NCI-H345 (cell line): ENCODE results near the gene CACNA1A.
"Not testable (repeated sequence)": the region's sequence is repeated elsewhere in the genome, so short reads cannot be mapped to it uniquely, and the experiment has no call there.

Experiments used
- DNase-seq: peaks from one replicate; lab custom pipeline; 2025; lab: John Stamatoyannopoulos, UW

CACNA1A gene

DNA sequence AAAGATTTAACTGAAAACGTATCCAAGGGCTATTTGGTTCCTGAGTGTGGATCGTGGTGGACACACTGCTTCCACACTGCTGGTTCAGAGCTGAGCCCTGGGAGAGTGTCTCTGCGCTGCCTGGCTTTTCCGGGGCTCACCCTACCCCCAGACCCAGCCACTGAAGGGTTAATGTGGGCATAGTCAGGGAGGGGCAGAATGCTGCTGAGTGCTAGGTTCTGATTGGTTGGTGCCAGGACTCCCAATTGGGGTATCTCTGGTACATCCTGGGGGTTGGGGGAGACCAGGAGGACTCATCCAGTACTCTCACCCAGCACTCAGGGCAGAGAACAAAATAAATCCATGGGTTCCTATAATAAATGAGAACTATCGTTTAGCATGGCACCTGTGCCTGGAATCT, 142.3 kb downstream of the CACNA1A start:
- no peak for DNase-seq

DNA sequence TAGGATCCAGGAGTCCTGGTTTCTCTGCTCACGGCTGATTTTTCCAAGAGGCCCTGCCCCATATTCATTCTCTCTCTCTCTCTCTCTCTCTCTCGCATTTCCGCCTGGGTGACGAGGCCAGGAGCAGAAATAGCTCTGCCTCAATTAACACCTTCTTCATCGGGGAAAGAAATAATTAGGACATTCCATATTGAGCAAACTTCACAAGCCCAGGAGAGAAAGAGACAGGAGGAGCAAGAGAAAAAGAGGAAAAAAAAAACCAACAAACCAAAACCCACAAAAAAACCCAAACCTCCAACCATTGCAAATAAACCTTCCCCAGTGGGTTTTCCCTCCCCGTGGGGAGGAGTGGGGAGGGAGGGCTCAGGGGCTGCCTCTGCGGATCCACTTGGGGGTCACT, 143.0 kb downstream of the CACNA1A start:
- DNase-seq = no peak

DNA sequence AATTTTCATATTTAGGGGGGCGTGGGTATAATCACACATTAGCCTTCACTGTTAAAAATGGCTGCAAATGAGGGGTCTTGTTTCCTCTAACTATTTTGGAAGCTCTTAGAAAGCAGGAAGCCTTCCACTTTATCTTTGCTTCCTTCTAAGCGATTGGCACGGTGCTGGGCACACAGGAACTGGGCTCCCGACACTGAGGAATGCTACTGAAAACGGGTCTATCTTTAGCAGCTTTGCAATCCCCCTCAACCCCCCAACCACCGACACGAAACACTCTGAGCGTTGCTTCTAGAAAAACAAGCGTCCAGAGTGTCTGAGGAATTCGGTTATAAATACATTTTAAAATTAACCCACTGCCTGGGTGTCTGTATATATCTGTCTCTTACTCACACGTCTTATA, 143.6 kb downstream of the CACNA1A start:
- no peak for DNase-seq

DNA sequence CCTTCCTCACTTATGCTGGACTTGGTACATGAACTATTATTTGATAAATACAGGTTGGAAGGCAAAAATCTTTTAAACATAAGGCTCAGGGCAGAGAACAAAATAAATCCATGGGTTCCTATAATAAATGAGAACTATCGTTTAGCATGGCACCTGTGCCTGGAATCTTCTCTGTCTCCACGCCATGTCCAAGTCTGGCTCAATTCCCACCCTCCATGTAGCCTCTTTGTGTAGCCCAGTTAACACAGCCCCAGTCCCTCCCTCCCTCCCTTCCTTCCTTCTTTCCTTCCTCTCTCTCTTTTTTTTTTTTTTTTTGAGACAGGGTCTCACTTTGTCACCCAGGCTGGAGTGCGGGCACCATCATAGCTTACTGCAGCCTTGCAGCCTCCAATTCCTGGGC, 144.6 kb downstream of the CACNA1A start:
- not testable (repeated sequence) for DNase-seq

DNA sequence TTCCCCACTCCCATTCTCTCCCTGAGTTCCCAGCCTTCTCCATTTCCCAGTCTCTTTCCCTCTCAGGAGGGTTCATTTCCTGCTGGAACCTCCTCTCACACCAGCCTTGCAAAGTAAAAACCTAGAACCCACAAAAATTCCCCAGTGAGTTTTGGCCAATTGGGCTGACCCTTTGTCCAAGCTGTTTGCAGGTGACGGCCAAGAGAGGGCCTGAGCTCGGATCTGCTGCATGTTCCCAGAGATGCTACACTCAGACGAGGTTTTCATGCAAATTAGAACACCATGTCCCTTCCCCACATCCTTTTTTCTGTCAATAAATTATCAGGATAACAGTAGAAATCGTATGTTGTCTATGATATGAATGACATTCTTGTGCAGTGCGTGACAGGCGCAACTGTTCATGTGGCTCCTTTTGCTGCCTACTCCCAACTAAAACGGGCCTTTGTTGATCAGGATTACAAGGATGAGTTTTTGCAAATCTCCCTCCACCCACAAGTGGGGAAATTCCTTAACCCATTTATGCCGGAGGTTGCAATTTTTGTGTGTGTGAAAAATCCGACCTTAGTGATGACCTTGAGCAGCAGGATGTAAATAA, 149.5 kb downstream of the CACNA1A start:
- DNase-seq = no peak

DNA sequence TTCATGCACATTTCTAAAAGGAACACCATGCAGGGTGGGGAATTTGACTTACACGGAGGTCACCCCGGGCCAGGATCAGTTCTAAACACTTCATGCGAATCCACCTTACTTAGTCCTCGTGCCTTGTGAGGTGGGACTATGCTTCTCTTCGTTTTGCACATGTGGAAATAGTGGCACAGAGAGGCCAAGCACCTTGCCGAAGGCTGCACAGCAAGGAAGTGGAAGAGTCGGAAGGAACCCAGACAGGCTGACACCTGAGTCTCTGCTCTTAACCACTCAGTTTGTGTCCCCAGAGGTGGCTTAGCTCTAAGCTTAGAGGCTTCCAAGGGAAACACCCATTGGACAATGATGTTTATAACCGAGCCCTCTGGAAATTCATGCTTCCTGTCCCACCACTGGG, 150.1 kb downstream of the CACNA1A start:
- no peak for DNase-seq

DNA sequence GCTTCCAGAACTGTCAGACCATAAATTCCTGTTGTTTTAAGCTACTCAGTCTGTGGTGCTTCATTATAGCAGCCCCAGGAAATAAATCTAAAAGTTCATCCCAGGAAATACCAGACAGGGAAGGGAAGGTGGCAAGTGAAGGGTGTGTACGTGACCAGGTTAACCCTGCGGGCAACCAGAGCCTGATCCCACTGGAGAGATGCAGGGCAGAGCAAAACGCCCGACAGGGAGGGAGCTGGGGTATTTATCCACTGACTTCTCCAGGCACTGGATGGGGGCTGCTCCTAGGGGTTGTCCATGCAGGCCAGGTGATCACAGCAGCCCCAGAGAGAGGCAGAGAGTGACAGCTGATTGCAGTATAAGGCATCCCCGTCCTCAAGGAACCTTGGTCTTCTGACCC, 150.9 kb downstream of the CACNA1A start:
- DNase-seq = no peak

DNA sequence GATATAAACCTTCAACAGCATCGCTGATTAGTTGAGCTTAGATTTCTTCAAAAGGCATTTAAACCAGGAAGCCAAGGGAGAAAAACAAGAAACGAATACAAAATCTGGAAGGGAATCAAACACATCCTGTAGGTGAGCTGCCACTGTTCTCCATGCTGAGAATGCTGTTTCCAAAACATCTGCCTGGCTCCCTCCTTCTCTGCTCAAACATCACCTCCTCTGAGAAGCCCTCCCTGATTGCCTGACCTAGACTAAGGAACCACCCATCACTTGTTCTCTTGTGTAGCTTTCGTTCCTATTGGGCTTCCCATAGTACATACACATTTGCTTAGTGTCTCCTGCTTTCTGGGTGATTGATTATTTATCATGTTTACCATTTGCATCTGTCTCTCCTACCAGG, 152.7 kb downstream of the CACNA1A start:
- DNase-seq = no peak

DNA sequence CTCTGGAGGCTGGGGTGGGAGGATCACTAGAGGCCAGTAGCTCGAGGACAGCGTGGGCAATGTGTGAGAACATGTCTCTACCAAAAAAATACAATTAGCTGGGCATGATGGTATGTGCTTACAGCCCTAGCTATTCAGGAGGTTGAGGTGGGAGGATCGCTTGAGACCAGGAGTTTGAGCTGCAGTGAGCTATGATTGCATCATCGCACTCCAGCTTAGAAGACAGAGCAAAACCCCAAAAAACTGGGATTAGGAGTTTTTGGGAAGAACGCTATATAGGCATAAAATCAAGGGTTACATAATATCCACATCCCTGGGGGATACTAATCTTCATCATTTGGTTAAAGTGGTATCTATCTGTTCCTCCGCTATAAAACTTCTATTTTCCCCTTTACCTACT, 155.5 kb downstream of the CACNA1A start:
- no peak for DNase-seq

DNA sequence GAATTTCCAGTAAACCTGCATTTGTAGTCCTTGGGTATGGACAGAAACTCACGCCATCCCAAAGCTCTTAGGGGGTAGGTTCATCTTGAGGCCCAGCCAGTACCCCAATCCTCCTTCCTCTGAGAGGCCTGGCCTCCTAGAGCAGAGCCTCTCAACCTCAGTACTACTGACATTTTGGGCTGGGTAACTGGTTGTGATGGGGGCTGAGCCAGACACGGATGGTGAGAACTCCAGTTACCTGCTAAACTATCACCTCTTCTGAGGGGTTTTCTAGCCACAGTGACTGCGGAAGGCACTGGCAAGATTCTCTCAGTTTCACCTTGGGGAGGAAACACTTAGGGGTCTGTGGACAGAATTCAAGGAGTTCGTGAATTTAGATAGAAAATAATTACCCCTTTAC, 156.2 kb downstream of the CACNA1A start:
- DNase-seq = no peak

DNA sequence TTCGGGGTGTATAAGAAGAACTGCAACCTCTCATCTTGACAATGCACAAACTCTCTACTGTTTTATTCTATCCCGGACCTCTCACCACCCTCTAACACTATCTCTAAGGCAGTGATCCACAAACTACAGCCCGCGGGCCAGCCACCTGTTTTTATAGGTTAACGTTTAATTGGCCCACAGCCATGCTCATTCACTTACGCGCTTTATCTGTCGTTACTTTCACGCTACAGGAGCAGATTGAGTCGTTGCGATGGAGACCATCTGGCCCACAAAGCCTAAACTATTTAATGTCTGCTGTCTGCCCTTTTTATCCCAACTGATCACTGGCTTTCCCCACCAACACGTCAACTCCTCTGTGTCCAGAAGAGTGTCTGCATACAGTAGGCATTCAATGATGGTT, 158.9 kb downstream of the CACNA1A start:
- DNase-seq = no peak

DNA sequence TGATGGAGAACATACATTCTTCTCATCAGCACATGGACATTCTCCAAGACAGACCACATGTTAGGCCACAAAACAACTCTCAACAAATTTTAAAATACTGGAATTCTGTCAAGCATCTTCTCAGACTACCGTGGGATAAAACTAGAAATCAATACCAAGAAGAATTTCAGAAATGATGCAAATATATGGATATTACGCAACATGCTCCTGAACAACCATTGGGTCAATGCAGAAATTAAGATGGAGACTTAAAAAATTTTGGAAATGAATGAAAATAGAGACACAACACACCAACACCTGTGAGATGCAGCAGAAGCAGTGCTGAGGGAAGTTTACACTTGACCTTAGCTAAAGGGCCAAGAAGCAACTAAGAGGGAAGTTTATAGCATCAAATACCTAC, 162.8 kb downstream of the CACNA1A start:
- DNase-seq = no peak

DNA sequence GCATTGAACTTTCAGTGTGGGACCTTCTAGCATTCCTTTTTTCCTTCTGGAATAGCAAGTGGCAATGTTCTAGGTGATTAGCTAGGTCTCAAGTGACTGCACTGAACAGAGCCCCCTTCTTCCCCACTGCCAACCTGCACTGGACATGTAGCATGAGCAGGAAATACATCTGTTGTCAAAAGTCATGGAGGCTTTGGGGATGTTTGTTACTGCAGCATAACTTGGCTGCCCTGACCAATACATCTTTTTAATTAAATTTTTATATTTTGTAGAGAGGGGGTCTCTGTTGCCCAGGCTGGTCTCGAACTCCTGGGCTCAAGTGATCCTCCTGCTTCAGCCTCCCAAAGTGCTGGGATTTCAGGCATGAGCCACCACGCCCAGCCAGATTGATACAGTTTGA, 163.6 kb downstream of the CACNA1A start:
- no peak for DNase-seq

DNA sequence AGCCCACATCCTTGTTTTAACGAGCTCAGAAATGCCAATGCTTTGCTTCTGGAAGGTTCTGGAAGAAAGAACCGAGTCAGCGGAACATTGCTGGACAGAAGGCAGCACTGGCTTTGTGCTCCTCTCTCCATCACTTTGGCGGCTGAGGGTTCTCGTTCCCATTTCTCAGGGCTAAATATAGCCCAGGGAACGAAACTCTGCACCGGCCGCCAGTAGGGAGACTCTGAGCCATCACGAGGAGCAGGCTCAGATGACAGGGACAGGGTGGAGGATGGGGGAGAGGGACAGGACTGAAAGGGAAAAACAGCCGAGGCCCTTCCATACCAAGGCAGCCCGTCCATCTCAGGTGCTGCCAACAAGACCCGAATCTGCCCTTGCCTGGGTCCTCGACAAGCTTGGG, 166.4 kb downstream of the CACNA1A start:
- DNase-seq = no peak

DNA sequence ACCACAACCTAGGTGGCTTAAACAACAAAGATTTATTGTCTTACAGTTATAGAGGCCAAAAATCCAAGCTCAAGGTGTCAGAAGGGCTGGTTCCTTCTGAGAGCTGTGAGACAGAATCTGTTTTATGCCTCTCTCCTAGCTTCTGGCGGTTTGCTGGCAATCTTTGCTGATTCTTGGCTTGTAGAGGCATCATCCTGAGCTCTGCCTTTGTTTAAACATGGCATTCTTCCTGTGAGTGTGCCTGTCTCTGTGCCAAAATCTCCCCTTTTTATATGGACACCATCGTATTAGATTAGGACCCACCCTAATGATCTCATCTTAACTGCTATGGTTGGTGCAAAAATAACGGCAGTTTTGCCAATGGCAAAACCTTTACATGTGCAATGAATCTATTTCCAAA, 169.1 kb downstream of the CACNA1A start:
- DNase-seq = no peak

DNA sequence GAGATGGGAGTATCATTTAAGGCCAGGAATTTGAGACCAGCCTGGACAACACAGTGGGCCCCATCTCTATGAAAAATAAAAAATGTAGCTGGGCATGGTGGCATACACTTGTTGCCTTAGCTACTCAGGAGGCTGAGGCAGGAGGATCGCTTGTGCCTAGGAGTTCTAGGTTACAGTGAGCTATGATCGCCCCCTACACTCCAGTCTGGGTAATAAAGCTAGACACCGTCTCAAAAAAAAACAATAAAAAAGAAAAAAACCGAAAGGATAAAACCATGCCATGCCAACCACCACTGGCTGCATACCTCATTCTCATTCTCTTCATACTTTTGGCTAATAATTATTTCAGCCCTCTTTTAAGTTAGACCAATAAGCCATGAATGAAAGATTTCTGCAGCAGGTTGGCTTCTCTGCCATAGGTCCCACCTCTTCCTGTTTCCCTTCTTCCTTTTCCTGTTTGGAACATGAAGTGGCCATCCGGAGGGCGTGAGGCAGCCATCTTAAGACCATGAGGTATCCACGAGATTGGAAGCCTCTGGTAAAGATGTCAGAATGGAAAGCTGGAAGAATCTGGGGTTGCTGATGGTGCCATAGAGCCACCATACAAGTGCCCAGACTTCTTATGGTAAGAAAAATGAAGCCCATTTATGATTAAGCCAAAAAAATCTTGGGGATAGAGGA, 171.3 kb downstream of the CACNA1A start:
- no peak for DNase-seq

DNA sequence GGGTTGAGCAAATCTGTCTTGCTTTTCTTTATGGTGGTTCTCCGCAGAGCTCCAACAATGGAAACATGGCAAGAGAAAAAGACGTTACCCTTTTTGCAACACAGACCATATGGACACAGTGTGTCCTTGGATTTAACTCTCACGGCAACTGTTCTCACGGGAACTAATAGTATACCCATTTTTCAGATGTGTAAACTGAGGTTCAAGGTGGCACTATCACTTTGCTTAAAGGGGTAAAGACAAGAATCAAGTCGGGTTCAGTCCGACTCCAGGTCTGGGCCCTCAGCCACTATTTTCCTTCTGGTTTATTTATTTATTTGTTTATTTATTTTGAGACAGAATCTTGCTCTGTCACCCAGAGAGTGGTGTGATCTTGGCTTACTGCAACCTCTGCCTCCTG, 176.0 kb downstream of the CACNA1A start:
- no peak for DNase-seq

DNA sequence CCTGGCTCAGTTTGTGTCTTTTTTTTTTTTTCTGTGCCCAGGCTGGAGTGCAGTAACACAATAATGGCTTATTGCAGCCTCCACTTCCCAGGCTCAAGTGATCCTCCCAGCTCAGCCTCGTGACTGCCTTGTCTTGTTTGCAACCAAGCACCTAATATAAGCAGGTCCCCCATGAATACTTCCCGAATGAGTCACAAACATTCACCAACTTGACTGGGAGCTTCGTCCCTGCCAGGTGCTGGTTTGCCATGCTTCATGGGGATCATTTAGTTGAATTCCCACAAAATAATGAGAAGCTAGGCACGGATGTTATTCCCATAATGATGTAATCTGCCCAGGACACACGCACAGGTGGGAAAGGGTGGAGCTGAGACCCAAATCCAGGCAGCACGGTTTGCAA, 176.5 kb downstream of the CACNA1A start:
- no peak for DNase-seq

DNA sequence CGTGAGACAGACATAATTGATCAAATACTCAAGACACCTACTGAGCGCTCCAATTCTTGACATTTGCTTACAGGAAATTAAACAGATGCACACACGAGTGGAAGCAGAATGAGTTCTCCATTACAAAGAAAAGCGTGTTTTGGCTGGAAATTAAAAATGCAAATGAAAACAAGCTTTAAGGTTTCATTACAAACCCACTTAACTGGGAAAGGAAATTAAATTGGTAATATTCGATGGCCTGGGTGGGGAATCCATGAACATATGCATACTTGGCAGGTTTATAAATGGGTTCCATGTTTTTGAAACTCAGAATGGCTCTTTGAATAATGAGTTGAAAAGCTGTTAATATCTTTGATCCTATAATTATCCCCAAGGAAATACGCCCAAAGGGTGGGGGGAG, 178.0 kb downstream of the CACNA1A start:
- no peak for DNase-seq

DNA sequence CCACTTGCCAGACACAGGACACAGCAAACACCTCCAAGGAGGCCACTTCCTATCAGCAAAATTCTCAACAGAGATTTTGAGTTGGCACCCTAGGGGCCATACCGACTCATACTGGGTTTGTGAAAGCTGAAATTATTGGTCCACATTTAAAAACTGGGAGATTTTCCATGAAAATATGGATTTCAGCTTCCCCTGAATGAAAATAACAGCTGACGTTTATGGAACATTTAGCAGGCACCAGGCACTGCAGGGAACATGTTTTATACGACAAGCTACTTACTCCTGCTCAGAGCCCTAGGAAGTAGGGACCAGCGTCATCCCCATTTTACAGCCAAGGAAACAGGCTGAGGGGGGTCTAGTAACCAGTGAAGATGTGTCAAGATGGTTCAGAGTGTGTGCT, 186.8 kb downstream of the CACNA1A start:
- DNase-seq = no peak

DNA sequence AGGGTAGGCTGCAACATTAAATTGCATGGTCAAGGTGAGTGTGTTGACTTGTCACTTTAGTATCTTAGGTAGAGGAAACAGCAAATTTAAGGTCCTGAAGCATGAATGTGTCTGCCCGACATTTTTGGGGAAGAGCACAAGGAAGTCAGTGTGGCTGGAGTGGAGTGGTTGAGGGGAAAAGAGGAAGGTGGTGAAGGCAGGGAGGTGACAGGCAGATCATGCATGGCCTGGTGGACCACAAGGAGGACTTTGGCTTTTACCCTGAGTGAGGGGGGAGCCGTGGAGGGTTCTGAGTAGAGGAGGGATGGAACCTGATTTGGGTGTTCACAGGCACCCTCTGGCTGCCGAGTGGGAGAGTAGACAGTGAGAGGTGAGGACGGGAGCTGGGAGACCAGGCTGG, 188.1 kb downstream of the CACNA1A start:
- DNase-seq = no peak

DNA sequence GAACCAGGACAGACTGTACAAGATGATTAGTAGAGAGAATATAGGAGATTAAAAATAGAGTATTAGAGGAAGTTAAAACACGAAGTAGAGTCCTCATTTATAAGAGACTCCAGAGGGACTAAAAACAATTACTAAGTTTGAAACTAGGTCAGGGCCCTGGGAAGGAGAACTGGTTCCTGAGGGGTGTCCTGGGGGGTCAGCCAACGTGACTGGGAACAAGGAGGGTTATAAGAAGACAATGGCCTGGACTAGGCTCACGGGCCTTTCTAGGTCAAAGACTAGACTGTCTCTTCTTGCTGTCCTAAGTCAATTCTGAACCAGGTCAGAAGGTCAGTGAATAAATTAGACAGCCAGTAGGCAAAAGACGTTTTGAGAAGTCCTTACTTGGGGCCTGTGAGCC, 190.8 kb downstream of the CACNA1A start:
- no peak for DNase-seq

DNA sequence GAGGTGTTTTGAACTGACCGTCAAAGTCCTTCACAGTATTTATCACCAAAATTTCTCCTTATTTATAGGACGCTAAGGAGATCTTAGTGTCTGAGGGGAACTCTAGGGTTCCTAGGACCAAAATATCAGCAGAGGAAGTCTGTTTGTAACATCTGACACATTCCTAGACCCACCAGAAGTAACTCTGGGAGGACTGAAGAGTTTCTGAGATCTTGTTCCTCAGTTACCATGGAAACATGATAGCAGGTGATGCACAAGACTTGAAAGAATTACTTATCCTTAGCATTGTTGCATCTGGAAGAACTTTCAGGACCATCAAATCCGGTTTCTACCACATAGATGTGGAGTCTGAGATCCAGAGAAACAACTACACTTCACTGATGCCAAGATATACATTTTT, 191.5 kb downstream of the CACNA1A start:
- DNase-seq = no peak

DNA sequence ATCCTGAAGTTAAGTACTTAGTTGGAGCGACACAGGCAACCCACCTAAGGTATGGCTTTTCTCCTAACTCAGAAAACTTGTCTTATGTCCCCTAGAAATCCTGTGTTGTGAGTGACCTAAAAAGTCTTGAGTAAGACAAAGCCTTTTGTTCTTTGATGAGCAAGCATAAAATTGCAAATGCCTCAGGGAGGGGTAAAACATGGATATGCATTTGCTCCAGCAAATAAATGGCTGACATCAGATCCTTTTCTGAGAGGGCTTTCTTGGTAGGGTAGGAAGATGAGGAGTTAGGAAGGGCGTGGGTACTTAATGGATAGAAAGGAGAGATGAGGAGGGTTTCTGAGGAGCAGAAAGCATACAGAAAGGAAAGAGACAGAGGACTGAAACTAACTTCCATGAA, 192.4 kb downstream of the CACNA1A start:
- no peak for DNase-seq
